SK-N-MC (cell line): ENCODE measurements around the gene GJA9.

Experiments used
- DNase-seq: peaks from one replicate; pipeline ENCODE4 v3.0.0-alpha.2; 2011; ENCODE audit warnings: low read depth, low spot score
- H3K27ac ChIP-seq: fragments of 200-600 bp; sonication (generic); 2 replicates; pipeline ENCODE4 v1.5.1; 2016; ENCODE audit warnings: mixed run types
- H3K36me3 ChIP-seq: fragments of 200-600 bp; sonication (generic); 2 replicates; pipeline ENCODE4 v1.6.1; 2017; ENCODE audit warnings: antibody characterized with exemption, low read length, mixed read lengths; ENCODE audit not compliant: insufficient read depth
- H3K4me3 ChIP-seq: fragments of 200-600 bp; sonication (generic); 2 replicates; pipeline ENCODE4 v1.5.1; 2016
- H3K9ac ChIP-seq: fragments of 200-600 bp; sonication (generic); 2 replicates; pipeline ENCODE4 v1.8.0; 2017; ENCODE audit warnings: mixed run types, mixed read lengths; ENCODE audit not compliant: insufficient read length
- H3K9me3 ChIP-seq: fragments of 200-600 bp; sonication (generic); 2 replicates; pipeline ENCODE4 v1.6.1; 2017; ENCODE audit warnings: low read depth, mild to moderate bottlenecking, antibody characterized with exemption, low read length, moderate library complexity, mixed read lengths
- EZH2 ChIP-seq: fragments of 200-600 bp; sonication (generic); IDR thresholded peaks from one replicate; pipeline ENCODE4 v1.6.1; 2017; ENCODE audit warnings: antibody characterized with exemption
- FOXP2 ChIP-seq: optimal IDR thresholded peaks from 2 replicates; pipeline ENCODE3; 2011; ENCODE audit warnings: mild to moderate bottlenecking, moderate library complexity; ENCODE audit not compliant: insufficient read depth; ENCODE audit errors: extremely low read length, control extremely low read depth
- POLR2AphosphoS5 ChIP-seq: IDR thresholded peaks from 2 replicates; pipeline ENCODE4 v1.6.1; 2012; ENCODE audit warnings: mild to moderate bottlenecking, low read depth, low read length, borderline replicate concordance

Gene GJA9

DNA sequence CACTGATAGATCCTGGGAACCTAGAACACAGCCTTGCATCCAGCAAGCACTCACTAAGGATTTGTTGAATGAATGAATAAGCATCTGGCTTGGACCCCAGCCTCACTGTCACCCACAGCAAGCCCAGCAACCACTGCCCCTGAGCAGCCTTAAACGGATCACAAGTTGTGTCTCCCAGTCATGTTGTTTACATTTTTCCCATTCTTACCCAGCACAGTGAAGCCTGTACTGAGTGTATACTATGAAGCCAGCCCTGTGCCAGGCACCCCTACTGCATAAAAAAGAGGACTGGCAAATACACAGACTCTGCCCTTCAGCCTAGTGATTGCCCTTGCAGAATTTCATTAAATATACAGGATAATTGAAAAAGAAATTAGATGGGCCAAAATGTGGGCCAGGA is 52.0 kb downstream of the GJA9 start:
- Histone ChIP-seq H3K9me3 (no peaks in the 10 kb centered on the region), H3K9ac (no peak overlapping the region), H3K4me3 (no peak overlapping the region), H3K27ac (no peak overlapping the region), H3K36me3 (no peaks in the 10 kb centered on the region)
- DNase-seq = no peak
- TF ChIP-seq EZH2 = no peak
- TF ChIP-seq POLR2AphosphoS5 = no peak

DNA sequence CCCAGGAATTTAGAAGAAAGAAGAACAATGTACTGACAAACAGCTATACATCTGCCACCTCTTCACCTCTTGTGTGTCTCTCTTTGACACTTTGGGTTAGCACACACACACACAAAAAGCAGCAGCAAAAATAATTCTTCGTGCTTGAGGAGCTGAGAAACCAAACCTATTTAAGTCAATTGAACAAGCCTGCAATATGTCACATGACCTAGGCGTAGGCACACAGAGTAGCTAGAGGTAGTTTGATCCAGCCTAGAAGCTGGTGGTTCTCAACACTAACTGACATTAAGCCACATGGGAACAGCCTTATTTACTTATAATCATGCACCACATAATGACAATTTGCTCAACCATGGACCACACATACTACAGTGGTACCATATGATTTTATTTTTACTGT is 54.1 kb downstream of the GJA9 start:
- H3K36me3 ChIP-seq = no peaks in the 10 kb centered on the region
- no peaks in the 10 kb centered on the region for H3K9me3 ChIP-seq
- H3K27ac ChIP-seq = no peak overlapping the region
- H3K4me3 ChIP-seq = no peak overlapping the region
- TF ChIP-seq EZH2 = no peak
- no peak for TF ChIP-seq FOXP2
- no peak for TF ChIP-seq POLR2AphosphoS5
- DNase-seq = no peak
- no peak overlapping the region for H3K9ac ChIP-seq

DNA sequence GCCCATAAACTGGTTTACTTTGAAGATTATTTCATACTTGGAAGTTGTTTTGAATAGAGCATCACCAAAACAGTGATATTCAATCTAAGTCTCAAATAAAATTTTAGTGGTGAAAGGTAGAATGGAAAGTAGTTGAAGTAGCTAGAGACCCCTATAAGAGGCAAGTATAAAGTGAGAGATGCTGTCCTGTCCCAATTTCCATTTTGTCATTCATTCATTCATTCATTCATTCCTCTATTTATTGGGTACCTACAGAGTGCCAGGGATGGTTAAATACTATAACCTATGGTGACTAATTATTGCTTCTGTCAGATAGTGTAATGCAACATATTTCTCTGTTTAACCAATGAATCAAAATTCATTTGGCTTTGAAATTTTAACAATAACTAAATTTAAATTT is 54.5 kb downstream of the GJA9 start:
- TF ChIP-seq POLR2AphosphoS5 (no peak), FOXP2 (no peak), EZH2 (no peak)
- no peak for DNase-seq
- Histone ChIP-seq H3K9ac (no peak overlapping the region), H3K27ac (no peak overlapping the region), H3K4me3 (no peak overlapping the region), H3K9me3 (no peaks in the 10 kb centered on the region), H3K36me3 (no peaks in the 10 kb centered on the region)

DNA sequence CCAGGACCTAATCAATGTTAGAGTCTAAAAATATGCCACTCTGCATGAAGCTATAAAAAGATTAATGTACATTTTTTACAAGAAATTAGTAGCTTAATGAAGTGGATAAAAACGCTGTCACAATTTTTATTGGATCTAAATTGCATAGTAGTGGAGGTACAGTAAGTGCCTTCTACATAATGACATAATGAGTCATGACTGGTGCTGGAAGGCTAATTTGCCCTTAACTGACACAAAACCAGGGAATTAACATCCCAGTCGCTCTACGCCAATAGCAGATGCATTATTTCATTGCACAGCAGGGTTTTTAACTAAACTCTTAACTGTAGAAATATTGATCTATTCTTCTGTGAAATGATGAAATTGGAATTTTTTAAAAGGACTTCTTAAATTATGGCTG is 55.1 kb downstream of the GJA9 start:
- H3K9ac ChIP-seq = no peak overlapping the region
- TF ChIP-seq FOXP2 = no peak
- TF ChIP-seq POLR2AphosphoS5 = no peak
- no peak for TF ChIP-seq EZH2
- DNase-seq = no peak
- H3K27ac ChIP-seq = no peak overlapping the region
- H3K4me3 ChIP-seq = no peak overlapping the region
- H3K9me3 ChIP-seq = no peaks in the 10 kb centered on the region
- H3K36me3 ChIP-seq = no peaks in the 10 kb centered on the region
